ENCODE data around the gene HLCS.

DNA sequence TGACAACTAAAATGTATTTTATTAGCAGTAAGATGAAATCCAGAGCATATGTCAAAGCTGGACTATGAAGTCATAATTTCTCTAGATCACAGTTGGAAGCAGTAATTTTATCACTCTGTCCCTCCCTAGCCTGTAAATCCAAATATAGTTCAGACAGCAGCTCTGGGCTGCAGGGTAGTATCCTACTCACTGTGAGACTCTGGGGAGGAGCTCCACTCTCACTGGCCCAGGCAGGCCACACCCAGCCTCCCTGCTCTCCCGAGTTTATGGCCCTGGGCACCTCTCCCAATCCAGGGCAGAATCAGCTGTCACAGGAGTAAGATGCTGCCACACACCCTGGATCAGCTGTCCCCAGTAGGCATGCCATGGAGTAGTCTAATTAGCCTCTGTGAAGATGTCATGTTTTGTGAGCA is 131.1 kb downstream of the HLCS start:
- TF ChIP-seq POLR2A (IDR thresholded peaks at IDR 0.05; ENCODE audit: low read depth, low read length) (no peak), TAF1 (IDR thresholded peaks at IDR 0.05; ENCODE audit: borderline replicate concordance, low read depth, low read length) (no peak), POLR2AphosphoS5 (IDR thresholded peaks at IDR 0.05; ENCODE audit: low read depth, low read length) (no peak)

Measured in GM12892 (cell line).